HepG2 (cell line): ENCODE measurements around the gene CUL2. TPM values are rescaled to one million over a fixed set of nuclear protein-coding genes. Genes with fewer than 3 reads are reported as not detected.
A peak's percentile ranks its signal among the peaks of the same experiment; 100 is the strongest.

Source experiments
- ATRX ChIP-seq: sonication (generic); formaldehyde crosslinking; IDR thresholded peaks from 2 replicates; pipeline ENCODE4 v1.4.0; 2020; ENCODE audit warnings: missing genetic modification reagents, borderline replicate concordance
- CBFB ChIP-seq: sonication (generic); formaldehyde crosslinking; IDR thresholded peaks from 2 replicates; pipeline ENCODE4 v1.4.0; 2020; ENCODE audit warnings: missing genetic modification reagents
- DPF2 ChIP-seq: sonication (generic); formaldehyde crosslinking; IDR thresholded peaks from 2 replicates; pipeline ENCODE4 v1.4.0; 2020; ENCODE audit warnings: mild to moderate bottlenecking, low read depth, missing genetic modification reagents, borderline replicate concordance
- DR1 ChIP-seq: sonication (generic); formaldehyde crosslinking; IDR thresholded peaks from 2 replicates; pipeline ENCODE4 v1.8.0; 2021; ENCODE audit warnings: mild to moderate bottlenecking, missing genetic modification reagents, inconsistent platforms
- ERF ChIP-seq: IDR thresholded peaks from 2 replicates; pipeline ENCODE4 v1.6.1; 2018; ENCODE audit warnings: missing biosample characterization, missing genetic modification reagents
- HNRNPK ChIP-seq: fragments of 200-400 bp; formaldehyde crosslinking; IDR thresholded peaks from 2 replicates; pipeline ENCODE4 v1.6.1; 2018; ENCODE audit warnings: low read length, low read depth, moderate library complexity, mild to moderate bottlenecking; ENCODE audit not compliant: poor library complexity, severe bottlenecking
- HOXD1 ChIP-seq: sonication (generic); formaldehyde crosslinking; IDR thresholded peaks from 2 replicates; pipeline ENCODE4 v1.5.0; 2020; ENCODE audit warnings: missing genetic modification reagents
- KDM4B ChIP-seq: sonication (generic); formaldehyde crosslinking; IDR thresholded peaks from 2 replicates; pipeline ENCODE4 v1.4.0; 2020; ENCODE audit warnings: missing genetic modification reagents
- PCBP1 ChIP-seq: fragments of 200-400 bp; formaldehyde crosslinking; IDR thresholded peaks from 2 replicates; pipeline ENCODE4 v1.6.1; 2017; ENCODE audit warnings: mild to moderate bottlenecking, low read depth, low read length, borderline replicate concordance
- SMAD1 ChIP-seq: sonication (generic); formaldehyde crosslinking; IDR thresholded peaks from 2 replicates; pipeline ENCODE4 v1.4.0; 2020; ENCODE audit warnings: missing genetic modification reagents, low read depth, mild to moderate bottlenecking, borderline replicate concordance
- ZBTB26 ChIP-seq: IDR thresholded peaks from 2 replicates; pipeline ENCODE4 v1.6.1; 2016; ENCODE audit warnings: missing compliant biosample characterization, missing genetic modification reagents, borderline replicate concordance
- ZBTB37 ChIP-seq: sonication (generic); formaldehyde crosslinking; IDR thresholded peaks from 2 replicates; pipeline ENCODE4 v1.4.0; 2020; ENCODE audit warnings: mild to moderate bottlenecking, missing genetic modification reagents
- ZNF446 ChIP-seq: sonication (generic); formaldehyde crosslinking; IDR thresholded peaks from 2 replicates; pipeline ENCODE4 v1.5.0; 2020; ENCODE audit warnings: mild to moderate bottlenecking, missing genetic modification reagents
- ZNF484 ChIP-seq: sonication (generic); formaldehyde crosslinking; IDR thresholded peaks from 2 replicates; pipeline ENCODE4 v1.5.1; 2020; ENCODE audit warnings: mild to moderate bottlenecking, low read depth, missing genetic modification reagents, borderline replicate concordance
- ZNF639 ChIP-seq: conservative IDR thresholded peaks from 2 replicates; pipeline ENCODE4 v1.6.1; 2018; ENCODE audit warnings: missing genetic modification reagents
- ZNF646 ChIP-seq: sonication (generic); formaldehyde crosslinking; IDR thresholded peaks from 2 replicates; pipeline ENCODE4 v1.9.0; 2021; ENCODE audit warnings: mild to moderate bottlenecking, missing genetic modification reagents
- ZNF772 ChIP-seq: sonication (generic); formaldehyde crosslinking; IDR thresholded peaks from 2 replicates; pipeline ENCODE4 v1.5.0; 2020; ENCODE audit warnings: mild to moderate bottlenecking, missing genetic modification reagents
- ZSCAN30 ChIP-seq: sonication (generic); formaldehyde crosslinking; IDR thresholded peaks from 2 replicates; pipeline ENCODE4 v1.5.0; 2020; ENCODE audit warnings: mild to moderate bottlenecking, missing genetic modification reagents
- polyA plus RNA-seq, 8 experiments: library from polyadenylated mRNA; depleted of rRNA in 3 of 8; stranded (reverse) in 7 of 8; unstranded in 1 of 8; fragments of >200 nt; fragmentation: Illumina TruSeq in 4 of 8; extraction: Trizol in 4 of 8; gene quantifications; 2 replicates each; pipeline versions ENCODE4 v1.2.1 to v1.2.3, GENCODE V29; 2011 to 2016; ENCODE audit warnings: low read depth in 4 of 8, missing spikeins in 1 of 8, mixed read lengths in 1 of 8; ENCODE audit not compliant: insufficient read depth in 1 of 8
- total RNA-seq, 5 experiments: library from RNA; depleted of rRNA; stranded (reverse); fragments of >200 nt; fragmentation: Illumina TruSeq; extraction: Trizol; gene quantifications; 2 replicates each; pipeline ENCODE4 v1.2.3, GENCODE V29; 2016; ENCODE audit warnings: low read depth in 1 of 5

Gene CUL2
- total and polyA plus RNA-seq, 2 of the 13 experiments (the other 11 are each of a cell fraction or from before 2014, with no cell fraction given), result 9.6 to 33.1 TPM

GRCh38 chr10:35090162-35090954, at the start of gene CUL2 (continued):
- TF ChIP-seq ZNF646 (CRISPR knock-in tag) (no peak), HOXD1 (CRISPR knock-in tag) (0 out of 2 replicates have a peak, but pooled peaks have one; percentile 39), ATRX (CRISPR knock-in tag) (no peak), ZBTB26 (CRISPR knock-in tag) (peak; percentile 78; the same call in 1 of the 2 replicates), SMAD1 (CRISPR knock-in tag) (no peak), ERF (CRISPR knock-in tag) (peak; percentile 38; the same call in 1 of the 2 replicates), ZNF446 (CRISPR knock-in tag) (no peak; the same call in 1 of the 2 replicates), KDM4B (CRISPR knock-in tag) (no peak), ZNF639 (CRISPR knock-in tag) (peak; percentile 78; the same call in 1 of the 2 replicates), ZSCAN30 (CRISPR knock-in tag) (no peak), PCBP1 (no peak), HNRNPK (peak; percentile 96), ZNF772 (0 out of 2 replicates have a peak, but pooled peaks have one; percentile 62), ZBTB37 (CRISPR knock-in tag) (no peak), DPF2 (CRISPR knock-in tag) (no peak), CBFB (CRISPR knock-in tag) (no peak), DR1 (peak; percentile 41; the same call in 1 of the 2 replicates), ZNF484 (CRISPR knock-in tag) (no peak)
